Calu3 (cell line): Measurements from ENCODE around the gene RYR1. TPM values are rescaled to one million over a fixed set of nuclear protein-coding genes. Genes with fewer than 3 reads are reported as not detected.
"Not testable (repeated sequence)": the region's sequence is repeated elsewhere in the genome, so short reads cannot be mapped to it uniquely, and the experiment has no call there.

Experiments
- BruUV-seq: library from RNA; stranded (reverse); fragments of 400-500 nt; replicated peaks from 2 replicates; lab custom pipeline; 2021; lab: Mats Ljungman, UMichigan
- CTCF ChIA-PET: fragments of 300-600 bp; sonication (Branson Sonifier 250); formaldehyde crosslinking; loops from one replicate; lab custom pipeline; 2022; ENCODE audit warnings: antibody characterized with exemption; lab: Charles Lee
- DNase-seq: peaks from one replicate; pipeline ENCODE4 v3.0.0; 2022
- H3K27ac Mint-ChIP-seq: one replicate; pipeline ENCODE4 v1.8.0; 2022; ENCODE audit warnings: mixed read lengths; ENCODE audit not compliant: unreplicated experiment
- H3K27me3 Mint-ChIP-seq: one replicate; pipeline ENCODE4 v1.8.0; 2022; ENCODE audit warnings: mixed read lengths; ENCODE audit not compliant: unreplicated experiment
- H3K36me3 Mint-ChIP-seq: one replicate; pipeline ENCODE4 v1.8.0; 2022; ENCODE audit warnings: mild to moderate bottlenecking, moderate library complexity, mixed read lengths; ENCODE audit not compliant: insufficient read depth, unreplicated experiment
- H3K4me1 Mint-ChIP-seq: one replicate; pipeline ENCODE4 v1.8.0; 2022; ENCODE audit warnings: mild to moderate bottlenecking, low read depth, mixed read lengths; ENCODE audit not compliant: unreplicated experiment
- H3K4me3 Mint-ChIP-seq: one replicate; pipeline ENCODE4 v1.8.0; 2022; ENCODE audit warnings: mild to moderate bottlenecking, low read depth, moderate library complexity, mixed read lengths; ENCODE audit not compliant: unreplicated experiment
- H3K9me3 Mint-ChIP-seq: one replicate; pipeline ENCODE4 v1.8.0; 2022; ENCODE audit warnings: low read depth, mixed read lengths; ENCODE audit not compliant: unreplicated experiment
- CTCF ChIP-seq: fragments of 200-600 bp; IDR thresholded peaks from one replicate; pipeline ENCODE4 v1.8.0; 2022; ENCODE audit warnings: antibody characterized with exemption; ENCODE audit not compliant: unreplicated experiment
- intact Hi-C: fragments of 100-400 bp; cut with micrococcal nuclease; formaldehyde crosslinking; loops from one replicate; pipeline ENCODE4 v1.10.0; 2022; ENCODE audit not compliant: unreplicated experiment
- total RNA-seq: library from RNA; stranded (reverse); gene quantifications from 2 replicates; pipeline ENCODE4 v1.2.3, GENCODE V29; 2022

RYR1 gene
- total RNA-seq, 1 experiment from 2014 or later = 1.4 TPM

- BruUV-seq = no TSS peak
These were observed 32.6 kb downstream of the RYR1 start for GRCh38 chr19:38466050-38466449.

GRCh38 chr19:38467541-38468525 is 34.3 kb downstream of the RYR1 start:
- H3K27ac Mint-ChIP-seq = no peak overlapping the region
- peaks cover 21% of the 10 kb centered on the region for H3K27me3 Mint-ChIP-seq
- no peaks in the 10 kb centered on the region for H3K4me1 Mint-ChIP-seq
- intact Hi-C loops = no loop called here
- CTCF ChIA-PET = interaction anchor here (0.6 kb wide), 1 partner anchor 212 kb away, joined by 4 read pairs; no protein-coding TSS in a partner anchor
- peaks cover 7% of the 10 kb centered on the region for H3K36me3 Mint-ChIP-seq
- DNase-seq = no peak
- TF ChIP-seq CTCF = no peak
- no TSS peak for BruUV-seq
- no peak overlapping the region for H3K4me3 Mint-ChIP-seq
- H3K9me3 Mint-ChIP-seq = no peaks in the 10 kb centered on the region

More at GRCh38 chr19:38466050-38466449, 32.6 kb downstream of the RYR1 start:
- peaks cover 7% of the 10 kb centered on the region for H3K36me3 Mint-ChIP-seq
- no peaks in the 10 kb centered on the region for H3K9me3 Mint-ChIP-seq
- no peak for DNase-seq
- peaks cover 21% of the 10 kb centered on the region for H3K27me3 Mint-ChIP-seq
- TF ChIP-seq CTCF = no peak
- CTCF ChIA-PET = no interaction called here
- no peak overlapping the region for H3K27ac Mint-ChIP-seq
- intact Hi-C loops = no loop called here
- H3K4me3 Mint-ChIP-seq = no peak overlapping the region
- H3K4me1 Mint-ChIP-seq = no peaks in the 10 kb centered on the region

- TF ChIP-seq CTCF = no peak
- no TSS peak for BruUV-seq
- H3K4me1 Mint-ChIP-seq = no peaks in the 10 kb centered on the region
- H3K27me3 Mint-ChIP-seq = peaks cover 14% of the 10 kb centered on the region
- no peak overlapping the region for H3K27ac Mint-ChIP-seq
- intact Hi-C loops = no loop called here
- no peaks in the 10 kb centered on the region for H3K9me3 Mint-ChIP-seq
- DNase-seq = no peak
- no peak overlapping the region for H3K4me3 Mint-ChIP-seq
- H3K36me3 Mint-ChIP-seq = peaks cover 7% of the 10 kb centered on the region
- CTCF ChIA-PET = interaction anchor here (0.7 kb wide), 1 partner anchor 242 kb away, joined by 3 read pairs; no protein-coding TSS in a partner anchor
These were observed 35.7 kb downstream of the RYR1 start for GRCh38 chr19:38469151-38469550.

- TF ChIP-seq CTCF = no peak
- Mint-ChIP-seq H3K4me1 (no peaks in the 10 kb centered on the region), H3K4me3 (no peak overlapping the region), H3K36me3 (no peaks in the 10 kb centered on the region), H3K9me3 (no peaks in the 10 kb centered on the region), H3K27ac (no peak overlapping the region), H3K27me3 (peaks cover under 1% of the 10 kb centered on the region)
- intact Hi-C loops = no loop called here
- no TSS peak for BruUV-seq
- CTCF ChIA-PET = interaction anchor here (0.6 kb wide), 1 partner anchor 153 kb away, joined by 4 read pairs; no protein-coding TSS in a partner anchor
- no peak for DNase-seq
These were observed 37.4 kb downstream of the RYR1 start for GRCh38 chr19:38470788-38471480.

- H3K4me1 Mint-ChIP-seq, H3K36me3 Mint-ChIP-seq, H3K27ac Mint-ChIP-seq, H3K9me3 Mint-ChIP-seq, BruUV-seq, H3K4me3 Mint-ChIP-seq, CTCF ChIA-PET, DNase-seq, intact Hi-C loops: not testable (repeated sequence)
- peaks cover 18% of the 10 kb centered on the region for H3K27me3 Mint-ChIP-seq
These were observed 39.2 kb downstream of the RYR1 start for GRCh38 chr19:38472725-38473124.
